HG03457 (cell line): ENCODE measurements around the gene TFEB.

ENCODE experiments used
- ATAC-seq: cut with Tn5 transposase; IDR thresholded peaks from one replicate; pipeline ENCODE4 v1.9.1; 2021; ENCODE audit warnings: moderate number of reproducible peaks; ENCODE audit not compliant: unreplicated experiment

TFEB gene

DNA sequence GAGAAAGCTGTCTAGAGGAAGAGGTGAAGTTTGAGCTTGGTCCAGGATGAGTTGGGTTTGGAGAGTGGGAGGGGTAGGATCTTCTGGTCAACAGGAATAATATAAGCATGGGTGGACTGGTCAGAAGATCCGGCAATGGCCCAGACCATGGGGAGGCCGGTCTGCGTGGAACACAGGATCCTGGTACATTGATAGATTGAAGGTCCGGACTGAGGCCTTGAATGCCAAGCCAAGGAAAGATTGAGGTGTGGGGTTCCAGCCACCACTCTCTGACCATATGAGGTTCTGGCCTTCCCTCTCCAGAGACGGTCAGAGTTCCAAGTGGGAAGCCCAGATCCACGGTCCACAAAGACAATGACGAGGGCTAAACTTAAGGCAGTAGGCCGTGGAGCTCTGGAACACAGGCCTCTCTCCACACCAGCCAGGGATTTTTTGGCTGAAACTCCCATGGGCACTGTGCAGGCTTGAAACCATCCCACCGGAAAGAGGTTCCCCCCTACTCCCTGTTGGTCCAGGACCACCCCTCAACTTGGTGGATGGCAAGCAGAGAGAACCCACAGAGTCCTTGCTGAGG lies 94.0 kb downstream of the TFEB start:
- no peak for ATAC-seq

DNA sequence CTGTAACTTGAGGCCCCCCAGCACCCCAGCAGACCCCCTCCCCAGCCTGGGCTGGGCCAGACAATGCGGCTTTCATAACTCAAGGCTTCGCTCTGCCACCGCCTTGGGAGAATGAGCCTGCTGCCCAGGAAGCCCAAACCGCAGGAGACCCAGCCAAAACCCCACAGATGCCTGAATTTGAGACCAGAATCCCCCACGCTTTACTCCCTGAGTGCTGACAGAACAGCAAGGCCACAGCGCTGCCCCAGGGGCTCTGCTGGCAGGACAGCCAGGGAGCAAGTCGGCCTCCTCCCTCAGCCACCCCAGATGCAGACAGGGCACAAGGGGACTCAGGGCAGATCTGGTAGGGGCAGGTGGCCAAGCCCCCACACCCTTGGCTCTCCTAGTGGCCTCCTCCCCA lies 95.0 kb downstream of the TFEB start:
- no peak for ATAC-seq

DNA sequence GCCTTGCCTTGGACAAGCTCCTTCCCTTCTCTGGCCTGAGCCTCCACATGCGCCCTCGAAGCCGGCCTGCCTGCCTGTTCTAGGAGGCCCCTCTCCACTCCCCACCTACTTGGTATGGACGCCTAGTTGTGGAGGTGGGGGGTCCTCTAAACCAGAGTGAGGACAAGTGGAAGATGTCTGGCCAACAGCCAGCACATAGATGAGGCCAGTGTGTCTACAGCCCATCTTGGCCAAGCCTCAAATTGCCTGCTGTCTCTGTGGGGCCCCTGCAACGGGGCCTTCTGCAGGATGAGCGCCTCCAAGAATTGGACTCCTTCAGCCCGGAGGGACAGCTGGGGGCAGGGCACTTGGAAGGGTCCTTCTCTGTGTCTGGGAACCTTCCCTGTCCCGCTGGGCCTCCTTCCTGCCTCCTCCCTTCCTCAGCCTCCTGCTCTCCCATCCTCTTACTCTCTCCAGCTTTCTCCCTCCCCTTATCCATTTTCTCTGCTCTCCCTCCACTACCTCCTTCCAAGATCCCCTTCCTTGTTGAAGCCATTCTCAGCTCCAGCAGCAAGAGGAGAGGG lies 95.5 kb downstream of the TFEB start:
- no peak for ATAC-seq

DNA sequence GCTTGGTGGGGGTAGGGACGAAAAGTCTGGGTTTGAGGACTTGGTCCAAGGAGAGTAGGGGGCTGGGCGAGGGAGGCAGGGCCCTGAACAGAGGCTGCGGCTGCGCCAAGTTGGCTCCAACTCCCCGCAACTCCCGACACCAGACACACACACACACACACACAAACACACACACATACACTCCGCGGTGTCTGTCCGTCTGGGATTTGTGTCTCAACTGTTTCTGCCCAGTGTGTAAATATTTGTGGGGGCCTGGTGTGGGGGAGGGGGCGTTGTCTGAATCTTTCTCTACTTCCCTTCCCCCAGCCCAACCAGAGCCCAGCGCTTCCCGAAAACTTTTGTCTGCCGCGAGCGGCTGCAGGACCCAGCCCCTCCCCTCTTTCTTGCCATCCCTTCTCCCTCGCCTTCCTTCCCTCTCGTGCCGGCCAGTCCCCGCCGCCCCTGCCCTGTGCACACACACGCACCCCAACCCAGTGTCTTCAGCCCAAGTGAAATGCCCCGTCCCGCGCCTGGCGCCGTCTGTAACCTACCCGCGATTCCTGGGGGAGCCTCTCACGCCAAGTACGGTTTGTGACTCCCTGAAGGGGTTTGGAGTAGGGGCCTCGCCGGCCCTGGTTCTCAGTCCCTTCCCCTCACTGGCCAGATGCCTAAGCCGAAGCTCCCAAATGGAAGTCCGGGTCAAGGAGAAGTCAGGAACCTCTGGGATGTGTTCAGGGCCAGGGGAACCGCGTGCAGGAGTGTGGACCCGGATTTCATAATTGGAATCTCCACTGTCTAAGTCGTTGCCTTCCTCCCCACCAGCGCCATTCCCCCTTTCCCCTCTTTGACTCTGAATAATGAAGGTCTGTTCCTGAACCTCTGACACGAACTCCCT lies 96.2 kb downstream of the TFEB start:
- ATAC-seq, result no peak

DNA sequence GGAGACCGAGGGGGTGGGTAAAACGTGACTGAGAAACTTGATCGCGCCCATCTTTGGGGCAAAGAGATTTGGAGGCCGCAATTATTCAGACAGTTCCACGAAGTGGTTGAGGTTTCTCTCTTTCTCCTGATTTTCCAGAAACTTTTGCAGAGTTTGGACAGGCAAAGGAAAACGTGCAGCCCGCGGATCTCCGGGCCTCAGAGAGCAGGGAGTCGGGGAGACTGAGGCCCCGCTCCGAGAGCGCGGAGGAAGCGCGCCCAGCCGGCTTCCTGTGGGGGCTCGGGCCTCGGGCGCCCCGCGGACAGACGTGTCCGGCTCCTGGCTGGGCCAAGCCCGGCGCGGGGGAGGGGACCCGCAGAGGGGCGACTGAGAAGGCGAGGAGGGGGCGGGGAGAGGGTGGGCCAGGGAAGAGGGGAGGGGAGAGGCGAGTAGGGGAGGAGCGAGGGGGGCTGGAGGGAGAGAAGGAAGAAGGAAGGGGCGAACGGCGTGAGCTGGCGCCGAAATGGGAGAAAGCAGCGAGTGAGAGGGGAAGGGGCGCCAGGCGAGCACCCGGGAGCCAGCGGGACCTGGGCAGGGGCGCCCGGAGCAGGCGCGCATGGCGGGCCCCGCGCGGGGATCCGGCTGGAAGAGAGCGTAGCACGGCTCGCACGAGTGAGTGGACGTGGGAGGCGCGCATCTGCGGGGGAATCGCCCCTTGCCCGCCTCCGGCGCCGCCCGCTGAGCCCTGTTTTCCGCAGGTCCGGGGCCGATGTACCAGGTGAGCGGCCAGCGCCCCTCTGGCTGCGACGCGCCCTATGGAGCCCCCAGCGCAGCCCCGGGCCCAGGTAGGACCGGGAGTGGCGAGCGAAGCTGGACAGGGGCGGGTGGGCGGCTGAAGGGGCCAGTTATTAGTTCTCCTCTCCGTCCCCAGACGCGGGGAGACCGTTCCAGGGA lies 97.1 kb downstream of the TFEB start, which contains the start of gene MDFI:
Gene MDFI (plus strand): TSS at position 467 of the 933 bp plus-strand sequence. CDS start 282 bp downstream, at position 749.
- ATAC-seq, result no peak

DNA sequence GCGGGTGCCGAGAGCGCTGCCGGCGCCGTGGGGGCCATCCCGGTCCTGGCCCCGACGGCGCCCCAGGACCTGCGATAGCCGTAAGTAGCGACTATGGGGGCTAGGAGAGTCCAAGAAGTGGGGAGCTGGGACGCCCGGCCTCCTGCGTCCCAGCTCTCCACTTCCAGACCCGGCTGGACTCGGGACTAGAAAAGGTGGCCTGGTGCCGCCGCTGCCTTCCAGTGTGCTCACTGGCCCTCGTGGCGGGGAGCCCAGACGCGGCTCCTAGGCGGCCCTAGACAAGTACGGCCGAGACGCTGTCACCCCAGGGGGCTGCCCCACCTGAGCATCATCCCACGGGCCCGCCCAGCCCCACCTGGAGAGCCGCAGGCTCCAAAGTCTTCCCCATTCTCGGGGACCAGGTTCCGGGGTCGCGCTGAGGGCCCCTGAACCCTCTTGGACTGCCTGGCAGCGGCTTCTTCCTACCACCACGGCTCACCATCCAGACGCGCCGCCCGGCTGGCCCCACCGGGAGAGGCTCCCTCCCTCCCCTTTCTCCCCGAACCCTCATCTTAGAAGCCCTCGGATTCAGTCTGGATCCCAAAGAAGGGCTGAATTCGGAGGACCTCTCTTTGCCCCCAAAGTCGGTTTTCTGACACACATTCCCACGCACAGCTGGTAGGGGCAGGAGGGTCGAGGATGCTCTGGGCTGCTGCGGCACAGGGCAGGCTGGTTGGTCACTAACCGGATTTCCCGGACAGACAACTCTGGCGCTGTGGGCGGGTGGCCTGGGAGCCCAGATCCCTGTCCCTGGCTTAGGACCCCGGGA lies 98.0 kb downstream of the TFEB start:
- no peak for ATAC-seq

DNA sequence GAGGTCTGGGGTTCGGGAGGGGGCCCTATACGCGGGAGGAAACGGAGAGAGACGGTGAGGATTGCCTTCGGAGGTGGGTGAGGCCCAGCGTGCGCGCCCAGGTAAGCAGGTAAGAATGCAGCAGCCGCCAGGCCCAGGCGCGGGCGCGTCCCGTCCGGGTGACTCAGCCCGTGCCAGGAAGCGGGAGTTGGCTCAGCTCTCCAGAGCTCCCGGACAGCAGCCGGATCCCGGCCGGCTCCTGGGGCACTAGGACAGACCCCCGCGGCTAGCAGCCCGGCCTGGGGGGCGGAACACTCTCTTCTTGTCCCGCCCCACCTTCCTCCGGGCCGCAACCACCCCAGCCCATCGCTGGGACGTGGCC lies 98.6 kb downstream of the TFEB start:
- no peak for ATAC-seq

DNA sequence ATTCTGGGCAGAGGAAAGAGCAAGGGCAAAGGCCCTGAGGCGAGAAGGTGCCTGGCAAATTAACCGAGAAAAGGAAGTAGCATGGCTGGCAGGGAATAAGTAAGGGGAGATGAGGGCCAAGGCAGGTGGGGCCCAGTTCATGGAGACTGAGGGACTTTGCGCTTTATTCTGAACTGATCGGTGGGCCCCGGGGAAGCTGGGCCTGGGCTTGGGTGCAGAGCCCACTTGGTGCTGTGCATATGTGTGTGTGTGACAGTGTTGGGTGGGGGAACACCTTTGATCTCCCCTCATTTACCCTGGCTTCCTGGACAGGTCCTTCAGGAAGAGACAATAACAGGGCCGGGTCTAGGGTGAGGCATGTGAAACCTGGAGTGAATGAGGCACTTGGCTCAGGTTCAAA lies 100.0 kb downstream of the TFEB start:
- no peak for ATAC-seq

DNA sequence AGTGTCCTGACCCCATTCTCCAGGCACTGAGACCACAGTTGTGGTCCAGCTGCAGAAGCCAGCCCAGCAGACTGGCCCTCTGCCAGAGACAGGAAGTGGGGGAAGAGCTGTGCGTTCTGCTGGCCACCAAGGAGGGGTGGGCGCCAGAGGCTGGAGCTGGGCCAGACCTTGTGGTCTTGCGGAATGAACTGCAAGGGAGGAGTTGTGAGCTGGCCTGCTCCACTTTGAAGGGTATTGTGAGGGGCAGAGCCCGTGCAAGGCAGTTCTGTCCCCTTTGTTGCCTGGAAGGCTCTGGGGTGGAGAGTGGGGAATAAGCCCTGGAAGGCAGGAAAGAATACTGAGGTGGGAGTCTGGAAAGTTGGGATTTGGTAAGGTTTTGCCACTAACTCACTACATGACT lies 100.8 kb downstream of the TFEB start:
- ATAC-seq, result no peak
